ENCODE data around the gene RSPH9.

RSPH9 gene

DNA sequence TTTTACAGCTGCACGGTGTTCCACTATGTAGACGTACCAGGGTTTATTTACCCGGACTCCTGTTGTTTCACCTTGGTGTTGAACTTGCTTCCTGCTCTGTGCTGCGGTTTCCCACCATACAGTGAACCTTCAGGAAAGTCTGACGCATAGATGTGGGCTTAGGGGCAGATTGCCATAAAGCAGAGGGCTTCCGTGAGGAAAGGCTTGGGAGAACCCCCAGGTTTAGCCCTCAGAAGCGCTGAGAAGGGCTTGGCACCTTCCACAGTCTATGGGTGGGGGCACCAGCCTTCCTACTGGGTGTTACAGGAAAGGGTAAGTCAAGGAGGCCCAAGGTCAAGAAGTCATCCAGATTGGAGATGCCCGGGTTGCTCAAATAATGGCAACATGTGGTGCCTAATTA lies 62.0 kb downstream of the RSPH9 start:
- Histone ChIP-seq H2AK5ac (ENCODE audit: low read length) (no peak overlapping the region), H3K79me1 (ENCODE audit: low read length) (no peaks in the 10 kb centered on the region), H4K12ac (ENCODE audit: low read depth, low read length) (no peak overlapping the region), H2AFZ (ENCODE audit: insufficient read depth, low read length, poor library complexity) (no peak overlapping the region), H3K23ac (ENCODE audit: low read length) (no peak overlapping the region), H3K79me2 (ENCODE audit: control insufficient read depth, insufficient read depth, low read length, poor library complexity) (no peaks in the 10 kb centered on the region), H3K14ac (ENCODE audit: low read length) (no peak overlapping the region), H3K4me3 (ENCODE audit: low read depth, low read length) (no peak overlapping the region), H2BK5ac (ENCODE audit: low read depth, low read length, poor library complexity) (no peak overlapping the region), H4K8ac (ENCODE audit: low read depth, low read length) (no peak overlapping the region), H3K18ac (ENCODE audit: low read length) (no peak overlapping the region), H3K4me2 (ENCODE audit: low read length) (no peak overlapping the region), H3K9me3 (ENCODE audit: insufficient read depth, low read depth, low read length) (no peaks in the 10 kb centered on the region), H4K91ac (ENCODE audit: low read depth, low read length) (no peak overlapping the region), H2BK120ac (ENCODE audit: insufficient read depth, low read length, poor library complexity) (no peak overlapping the region), H3K27me3 (ENCODE audit: insufficient read depth, low read length) (no peaks in the 10 kb centered on the region), H3K27ac (ENCODE audit: low read depth, low read length) (no peak overlapping the region), H3K9ac (ENCODE audit: low read length) (no peak overlapping the region), H3K4ac (ENCODE audit: low read depth, low read length) (no peak overlapping the region), H3K4me1 (ENCODE audit: control insufficient read depth in 1 of 2, insufficient read depth in 2 of 2, low read length in 2 of 2) (peaks cover 9 to 11% of the 10 kb centered on the region in 2 experiments), H3K36me3 (ENCODE audit: control insufficient read depth in 1 of 2, insufficient read depth in 2 of 2, low read length in 2 of 2) (no peaks in the 10 kb centered on the region), H2BK12ac (ENCODE audit: low read length) (no peak overlapping the region)
- no peak for DNase-seq
- no CpG with 5 or more reads among the region's 8 CpGs for WGBS (ENCODE audit: extremely low coverage, insufficient coverage, insufficient read length)

GRCh38 chr6:43707269-43707668 lies 62.4 kb downstream of the RSPH9 start:
- no peak overlapping the region for H3K4ac ChIP-seq (ENCODE audit: low read depth, low read length)
- no peak overlapping the region for H3K14ac ChIP-seq (ENCODE audit: low read length)
- H3K4me3 ChIP-seq (ENCODE audit: low read depth, low read length): no peak overlapping the region
- DNase-seq: no peak
- no peak overlapping the region for H3K23ac ChIP-seq (ENCODE audit: low read length)
- H2AK5ac ChIP-seq (ENCODE audit: low read length): no peak overlapping the region
- H4K12ac ChIP-seq (ENCODE audit: low read depth, low read length): no peak overlapping the region
- no peak overlapping the region for H2BK12ac ChIP-seq (ENCODE audit: low read length)
- no peak overlapping the region for H3K18ac ChIP-seq (ENCODE audit: low read length)
- H4K91ac ChIP-seq (ENCODE audit: low read depth, low read length): no peak overlapping the region
- H4K8ac ChIP-seq (ENCODE audit: low read depth, low read length): no peak overlapping the region
- H3K79me1 ChIP-seq (ENCODE audit: low read length): no peaks in the 10 kb centered on the region
- no peak overlapping the region for H2BK120ac ChIP-seq (ENCODE audit: insufficient read depth, low read length, poor library complexity)
- no peak overlapping the region for H3K27ac ChIP-seq (ENCODE audit: low read depth, low read length)
- H3K4me2 ChIP-seq (ENCODE audit: low read length): no peak overlapping the region
- no peaks in the 10 kb centered on the region for H3K36me3 ChIP-seq (ENCODE audit: control insufficient read depth in 1 of 2, insufficient read depth in 2 of 2, low read length in 2 of 2)
- peaks cover 7 to 8% of the 10 kb centered on the region in 2 experiments for H3K4me1 ChIP-seq (ENCODE audit: control insufficient read depth in 1 of 2, insufficient read depth in 2 of 2, low read length in 2 of 2)
- no peaks in the 10 kb centered on the region for H3K27me3 ChIP-seq (ENCODE audit: insufficient read depth, low read length)
- H3K9ac ChIP-seq (ENCODE audit: low read length): no peak overlapping the region
- no peak overlapping the region for H2AFZ ChIP-seq (ENCODE audit: insufficient read depth, low read length, poor library complexity)
- H3K79me2 ChIP-seq (ENCODE audit: control insufficient read depth, insufficient read depth, low read length, poor library complexity): no peaks in the 10 kb centered on the region
- H3K9me3 ChIP-seq (ENCODE audit: insufficient read depth, low read depth, low read length): no peaks in the 10 kb centered on the region
- no CpG with 5 or more reads among the region's 7 CpGs for WGBS (ENCODE audit: extremely low coverage, insufficient coverage, insufficient read length)
- no peak overlapping the region for H2BK5ac ChIP-seq (ENCODE audit: low read depth, low read length, poor library complexity)

GRCh38 chr6:43707767-43708166 lies 62.9 kb downstream of the RSPH9 start:
- no CpG with 5 or more reads among the region's 1 CpG for WGBS (ENCODE audit: extremely low coverage, insufficient coverage, insufficient read length)
- Histone ChIP-seq H4K8ac (ENCODE audit: low read depth, low read length) (no peak overlapping the region), H3K23ac (ENCODE audit: low read length) (no peak overlapping the region), H3K14ac (ENCODE audit: low read length) (no peak overlapping the region), H3K4me2 (ENCODE audit: low read length) (no peak overlapping the region), H3K36me3 (ENCODE audit: control insufficient read depth in 1 of 2, insufficient read depth in 2 of 2, low read length in 2 of 2) (no peaks in the 10 kb centered on the region), H2BK120ac (ENCODE audit: insufficient read depth, low read length, poor library complexity) (no peak overlapping the region), H3K79me2 (ENCODE audit: control insufficient read depth, insufficient read depth, low read length, poor library complexity) (no peaks in the 10 kb centered on the region), H3K18ac (ENCODE audit: low read length) (no peak overlapping the region), H3K9me3 (ENCODE audit: insufficient read depth, low read depth, low read length) (no peaks in the 10 kb centered on the region), H3K27me3 (ENCODE audit: insufficient read depth, low read length) (no peaks in the 10 kb centered on the region), H3K79me1 (ENCODE audit: low read length) (no peaks in the 10 kb centered on the region), H2AK5ac (ENCODE audit: low read length) (no peak overlapping the region), H3K4ac (ENCODE audit: low read depth, low read length) (no peak overlapping the region), H4K91ac (ENCODE audit: low read depth, low read length) (no peak overlapping the region), H3K27ac (ENCODE audit: low read depth, low read length) (no peak overlapping the region), H2BK5ac (ENCODE audit: low read depth, low read length, poor library complexity) (no peak overlapping the region), H3K9ac (ENCODE audit: low read length) (no peak overlapping the region), H2AFZ (ENCODE audit: insufficient read depth, low read length, poor library complexity) (no peak overlapping the region), H4K12ac (ENCODE audit: low read depth, low read length) (no peak overlapping the region), H3K4me3 (ENCODE audit: low read depth, low read length) (no peak overlapping the region), H3K4me1 (ENCODE audit: control insufficient read depth in 1 of 2, insufficient read depth in 2 of 2, low read length in 2 of 2) (peaks cover 3 to 4% of the 10 kb centered on the region in 2 experiments), H2BK12ac (ENCODE audit: low read length) (no peak overlapping the region)
- no peak for DNase-seq

DNA sequence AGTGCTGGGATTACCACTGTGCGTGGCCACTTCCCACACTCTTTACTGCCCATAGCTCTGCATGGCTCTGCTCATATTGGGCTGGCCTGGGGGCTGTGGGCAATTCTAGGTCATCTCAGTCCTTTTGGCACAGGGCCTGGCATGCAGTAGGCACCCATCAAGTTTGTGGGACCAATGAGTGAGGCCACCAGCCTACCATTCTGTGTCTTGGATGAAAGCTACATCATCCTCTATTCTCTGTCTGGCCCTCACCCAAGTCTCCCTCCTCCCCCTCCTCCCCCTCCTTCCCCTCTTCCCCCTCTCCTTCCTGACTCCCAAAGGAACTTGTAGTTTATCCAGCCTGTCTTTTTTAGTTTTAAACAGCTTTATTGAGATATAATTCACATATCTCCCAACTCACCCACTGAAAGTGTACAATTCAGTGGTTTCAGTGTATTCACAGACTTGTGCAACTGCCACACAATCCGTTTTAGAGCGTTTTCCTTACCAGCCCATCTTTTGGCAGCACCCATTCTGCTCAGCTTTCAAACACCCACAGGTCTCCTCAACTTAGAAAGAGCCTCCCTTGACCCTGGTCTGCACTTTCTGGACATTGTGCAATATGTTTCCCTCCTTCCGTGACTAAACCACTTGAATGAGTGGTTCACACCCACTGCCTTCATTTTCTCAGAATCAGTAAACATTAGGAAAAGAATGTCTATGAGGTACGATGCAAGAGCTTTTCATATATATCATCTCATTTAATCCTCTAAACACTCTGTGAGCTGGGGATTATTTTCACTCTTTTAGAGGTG lies 64.2 kb downstream of the RSPH9 start:
- Histone ChIP-seq H3K4me1 (ENCODE audit: control insufficient read depth in 1 of 2, insufficient read depth in 2 of 2, low read length in 2 of 2) (no peaks in the 10 kb centered on the region), H3K4me3 (ENCODE audit: low read depth, low read length) (no peak overlapping the region), H2AK5ac (ENCODE audit: low read length) (no peak overlapping the region), H3K4ac (ENCODE audit: low read depth, low read length) (no peak overlapping the region), H3K18ac (ENCODE audit: low read length) (no peak overlapping the region), H3K14ac (ENCODE audit: low read length) (no peak overlapping the region), H3K27ac (ENCODE audit: low read depth, low read length) (no peak overlapping the region), H2AFZ (ENCODE audit: insufficient read depth, low read length, poor library complexity) (no peak overlapping the region), H3K4me2 (ENCODE audit: low read length) (no peak overlapping the region), H2BK5ac (ENCODE audit: low read depth, low read length, poor library complexity) (no peak overlapping the region), H3K27me3 (ENCODE audit: insufficient read depth, low read length) (no peaks in the 10 kb centered on the region), H3K36me3 (ENCODE audit: control insufficient read depth in 1 of 2, insufficient read depth in 2 of 2, low read length in 2 of 2) (no peaks in the 10 kb centered on the region), H2BK120ac (ENCODE audit: insufficient read depth, low read length, poor library complexity) (no peak overlapping the region), H3K9ac (ENCODE audit: low read length) (no peak overlapping the region), H4K12ac (ENCODE audit: low read depth, low read length) (no peak overlapping the region), H2BK12ac (ENCODE audit: low read length) (no peak overlapping the region), H4K91ac (ENCODE audit: low read depth, low read length) (no peak overlapping the region), H4K8ac (ENCODE audit: low read depth, low read length) (no peak overlapping the region), H3K23ac (ENCODE audit: low read length) (no peak overlapping the region), H3K9me3 (ENCODE audit: insufficient read depth, low read depth, low read length) (no peaks in the 10 kb centered on the region), H3K79me2 (ENCODE audit: control insufficient read depth, insufficient read depth, low read length, poor library complexity) (no peaks in the 10 kb centered on the region), H3K79me1 (ENCODE audit: low read length) (no peaks in the 10 kb centered on the region)
- WGBS (ENCODE audit: extremely low coverage, insufficient coverage, insufficient read length): no CpG with 5 or more reads among the region's 5 CpGs
- peak in 1 of 2 donors; percentile 24 for DNase-seq

Measured in trophoblast cell (in vitro differentiated cells and primary cell).